Body of pancreas (tissue), 4 donors: ENCODE measurements around the gene SEC23IP.

Experiments
- POLR2A ChIP-seq, 3 donors: fragments of 450-650 bp; IDR thresholded peaks; one replicate each; pipeline ENCODE4 v1.6.1; 2016; ENCODE audit warnings: antibody characterized with exemption in 3 of 3, mild to moderate bottlenecking in 2 of 3
- TF ChIP-seq, protein P1 (sequence below), 7 experiments: fragments of 450-650 bp in 4 of 7; fragments of 200-600 bp in 3 of 7; sonication (generic) in 3 of 7; IDR thresholded peaks; one replicate each; pipeline ENCODE4 v1.5.1; 2016 to 2019; ENCODE audit warnings: antibody characterized with exemption in 7 of 7

DNA sequence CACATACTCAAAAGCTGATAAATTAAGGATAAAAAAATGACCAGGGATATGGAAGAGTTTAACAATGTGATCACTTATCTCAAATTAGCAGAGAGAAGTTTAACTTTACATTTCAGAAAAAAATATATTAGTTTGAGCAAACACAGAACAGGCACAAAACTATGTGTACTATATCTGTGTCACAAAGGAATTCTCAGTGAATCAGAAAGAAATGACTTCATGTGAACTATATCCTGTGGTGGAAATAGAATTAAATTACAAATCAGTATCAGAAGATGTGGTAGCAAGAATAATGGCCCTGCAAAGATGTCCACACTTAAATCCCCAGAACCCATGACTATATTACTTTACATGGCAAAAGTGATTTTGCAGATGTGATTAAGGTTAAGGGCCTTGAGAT lies 70.3 kb downstream of the SEC23IP start:
- TF ChIP-seq, protein P1, sequence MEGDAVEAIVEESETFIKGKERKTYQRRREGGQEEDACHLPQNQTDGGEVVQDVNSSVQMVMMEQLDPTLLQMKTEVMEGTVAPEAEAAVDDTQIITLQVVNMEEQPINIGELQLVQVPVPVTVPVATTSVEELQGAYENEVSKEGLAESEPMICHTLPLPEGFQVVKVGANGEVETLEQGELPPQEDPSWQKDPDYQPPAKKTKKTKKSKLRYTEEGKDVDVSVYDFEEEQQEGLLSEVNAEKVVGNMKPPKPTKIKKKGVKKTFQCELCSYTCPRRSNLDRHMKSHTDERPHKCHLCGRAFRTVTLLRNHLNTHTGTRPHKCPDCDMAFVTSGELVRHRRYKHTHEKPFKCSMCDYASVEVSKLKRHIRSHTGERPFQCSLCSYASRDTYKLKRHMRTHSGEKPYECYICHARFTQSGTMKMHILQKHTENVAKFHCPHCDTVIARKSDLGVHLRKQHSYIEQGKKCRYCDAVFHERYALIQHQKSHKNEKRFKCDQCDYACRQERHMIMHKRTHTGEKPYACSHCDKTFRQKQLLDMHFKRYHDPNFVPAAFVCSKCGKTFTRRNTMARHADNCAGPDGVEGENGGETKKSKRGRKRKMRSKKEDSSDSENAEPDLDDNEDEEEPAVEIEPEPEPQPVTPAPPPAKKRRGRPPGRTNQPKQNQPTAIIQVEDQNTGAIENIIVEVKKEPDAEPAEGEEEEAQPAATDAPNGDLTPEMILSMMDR (IDR thresholded peaks at IDR 0.05): no peak
- TF ChIP-seq POLR2A (IDR thresholded peaks at IDR 0.05): no peak
